HL-60/S4 (cell line): Measurements from ENCODE around the gene KANK4.
"Not testable (repeated sequence)": the region's sequence is repeated elsewhere in the genome, so short reads cannot be mapped to it uniquely, and the experiment has no call there.

Experiments used
- in situ Hi-C: fragments of 300-500 bp; cut with MboI; formaldehyde crosslinking; loops from 2 replicates; pipeline ENCODE4 v1.14.3; 2022; ENCODE audit warnings: low sequenced_read_pairs

Gene KANK4

DNA sequence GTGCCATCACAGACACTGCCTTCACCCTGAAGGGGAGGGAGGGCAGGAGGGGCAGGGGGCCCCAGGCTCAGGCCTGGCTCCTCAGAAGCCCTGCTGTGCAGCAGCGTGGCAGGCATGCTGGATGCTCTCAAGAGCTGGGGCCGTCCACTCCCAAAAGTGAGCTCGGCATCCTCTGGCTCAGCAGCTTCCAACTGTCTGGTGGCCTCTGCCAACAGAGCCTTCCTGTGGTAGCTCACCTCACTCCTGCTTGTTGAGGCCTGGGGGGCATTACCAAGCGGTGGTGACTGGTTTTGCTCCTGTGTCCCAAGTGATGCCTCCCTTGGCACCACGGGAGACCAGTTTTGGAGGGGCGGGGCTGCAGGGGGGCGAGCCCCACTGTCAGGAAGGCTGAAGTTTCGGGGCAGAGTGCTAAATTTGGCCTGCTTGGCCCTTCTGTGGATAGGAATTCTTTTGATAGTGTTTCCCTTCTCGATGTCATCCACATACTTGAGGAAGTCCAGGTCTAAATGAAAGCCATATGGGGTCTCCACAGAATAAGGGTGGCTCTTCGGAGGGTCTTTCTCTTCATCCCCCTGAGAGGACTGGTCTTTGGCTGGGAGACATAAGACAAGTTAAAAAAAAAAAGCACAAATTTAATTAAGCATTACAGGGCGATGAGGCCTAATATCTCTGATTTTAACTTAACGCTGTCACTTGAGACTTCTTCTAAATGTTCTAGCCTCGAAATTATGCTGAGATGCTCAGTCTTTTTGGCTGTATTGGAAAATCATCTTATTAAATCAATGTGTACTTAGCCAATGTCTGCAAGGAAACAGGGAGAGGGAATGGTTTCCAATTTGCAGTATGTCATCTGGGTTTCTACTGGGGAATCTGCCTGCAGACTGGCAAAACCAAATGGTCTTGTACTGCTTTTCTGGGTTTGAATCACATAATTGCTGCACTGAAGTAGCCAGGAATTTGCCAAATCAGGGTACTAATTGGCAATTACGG, 44.4 kb downstream of the KANK4 start:
- in situ Hi-C loops = no loop called here

DNA sequence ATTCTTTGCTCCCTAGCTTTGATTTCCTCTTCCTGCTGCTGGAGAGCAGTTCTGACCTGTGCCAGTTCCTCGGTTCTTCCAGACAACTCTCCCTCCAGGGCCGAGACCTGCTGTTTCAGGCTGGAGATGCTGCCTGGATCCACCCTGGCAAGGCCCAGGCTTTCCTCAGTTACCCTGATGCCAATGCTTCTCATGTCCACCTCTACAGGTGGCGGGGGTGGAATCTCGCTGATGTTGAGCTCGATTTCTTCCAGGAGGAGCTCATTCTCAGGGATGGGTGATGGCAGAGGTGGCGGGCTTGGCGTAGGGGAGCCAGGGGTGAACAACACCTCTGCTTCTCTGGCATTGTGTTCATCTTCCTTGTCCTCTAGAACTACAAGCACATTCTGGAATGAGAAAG, 45.3 kb downstream of the KANK4 start:
- in situ Hi-C loops = no loop called here

DNA sequence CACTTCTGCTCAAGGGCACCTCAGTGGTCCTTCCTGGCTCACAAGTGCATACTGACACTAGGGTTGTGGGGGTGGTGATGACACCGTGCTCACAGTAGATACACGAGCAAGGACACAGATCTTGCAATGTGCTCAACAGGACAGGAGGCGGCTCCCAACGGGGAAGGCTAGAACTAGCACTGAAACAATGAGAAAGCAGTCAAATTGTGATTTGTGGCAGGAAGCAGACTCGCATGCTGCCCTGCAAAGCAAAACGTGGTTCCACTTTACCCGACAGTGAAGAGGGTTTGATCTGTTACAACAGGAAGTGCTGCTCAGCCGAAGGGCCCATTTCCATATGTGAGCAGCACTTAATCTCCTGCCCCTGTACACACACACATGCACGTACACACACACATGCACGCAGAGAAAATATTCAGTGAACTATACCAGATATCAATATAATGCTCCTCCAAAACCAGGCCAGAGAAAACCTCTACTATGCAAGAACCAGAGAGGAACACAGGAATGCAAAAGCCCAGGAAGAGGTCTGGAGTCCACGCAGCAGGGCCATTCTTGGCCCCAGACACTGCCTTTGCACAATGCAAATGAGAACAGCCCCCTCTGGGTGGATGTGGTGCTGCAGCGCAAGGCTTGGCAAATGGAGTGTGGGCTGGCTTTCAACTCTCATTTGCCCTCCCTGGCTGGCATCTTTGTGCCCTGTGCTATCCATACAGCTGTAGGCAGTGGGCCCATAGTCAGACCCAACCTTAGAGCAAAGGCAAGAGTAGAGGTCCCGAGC, 47.1 kb downstream of the KANK4 start:
- in situ Hi-C loops = no loop called here

DNA sequence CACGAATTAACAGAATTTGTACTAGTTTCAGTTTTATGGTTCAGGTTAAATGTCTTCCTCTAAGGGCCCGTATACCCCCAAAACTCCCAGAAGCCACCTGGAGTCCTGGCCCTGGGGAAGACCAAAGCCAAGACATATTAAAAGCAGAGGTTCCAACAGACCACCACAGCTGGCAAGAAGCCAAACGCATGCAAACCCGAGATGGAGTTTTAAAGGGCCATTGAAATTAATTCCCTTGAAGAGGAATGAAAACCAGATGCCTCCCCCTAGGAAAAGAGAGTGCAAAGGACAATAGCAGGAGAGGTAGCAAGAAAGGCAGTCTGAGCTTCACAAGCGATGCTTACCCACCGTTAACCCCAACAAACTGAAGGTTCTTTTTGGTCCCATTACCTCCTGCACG, 48.1 kb downstream of the KANK4 start:
- in situ Hi-C loops = no loop called here

DNA sequence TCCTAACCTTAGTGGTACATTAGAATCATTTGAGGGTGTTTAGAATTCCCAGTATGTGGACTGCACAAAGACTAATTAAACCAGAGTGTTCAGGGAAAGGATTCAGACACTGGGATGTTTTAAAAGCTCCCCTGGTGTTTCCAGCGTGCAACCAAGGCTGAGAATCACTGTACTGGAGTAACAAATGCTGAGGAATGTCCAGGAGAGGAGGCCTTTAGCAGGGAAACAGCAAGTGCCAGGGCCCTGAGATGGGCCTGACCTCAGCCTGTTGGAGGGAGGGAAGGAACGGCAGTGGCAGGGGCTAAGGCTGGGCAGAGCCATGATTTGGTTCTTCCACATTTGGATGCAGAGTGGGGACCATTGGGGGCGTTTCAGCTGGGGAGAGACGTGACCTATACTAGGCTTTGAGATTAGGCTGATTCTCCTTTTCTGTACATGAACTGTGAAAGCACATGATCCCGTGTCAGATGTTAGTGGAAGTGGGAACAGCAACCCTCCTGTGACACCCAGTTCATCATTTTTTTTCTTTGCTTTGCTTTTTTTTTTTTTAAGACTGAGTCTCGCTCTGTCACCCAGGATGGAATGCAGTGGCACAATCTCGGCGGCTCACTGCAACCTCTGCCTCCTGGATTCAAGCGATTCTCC, 49.3 kb downstream of the KANK4 start:
- in situ Hi-C loops = no loop called here

DNA sequence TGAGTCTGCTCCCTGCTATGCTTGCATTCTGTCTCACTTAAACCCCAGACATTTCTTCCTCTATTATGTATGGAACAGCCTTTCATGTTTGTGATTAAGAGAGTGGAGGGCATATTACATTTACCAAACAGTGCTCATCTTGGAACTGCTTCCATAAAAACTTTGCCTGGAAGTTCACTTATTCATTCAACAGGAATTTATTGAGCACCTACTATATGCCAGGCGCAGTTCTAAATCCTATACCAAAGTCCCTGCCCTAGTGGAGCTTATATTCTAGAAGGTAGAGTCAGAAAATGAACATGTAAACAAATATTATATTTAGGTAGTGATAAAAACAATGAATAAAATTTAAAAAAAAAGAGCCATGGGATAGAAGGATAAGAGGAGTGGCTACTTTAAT, 49.8 kb downstream of the KANK4 start:
- in situ Hi-C loops = no loop called here

DNA sequence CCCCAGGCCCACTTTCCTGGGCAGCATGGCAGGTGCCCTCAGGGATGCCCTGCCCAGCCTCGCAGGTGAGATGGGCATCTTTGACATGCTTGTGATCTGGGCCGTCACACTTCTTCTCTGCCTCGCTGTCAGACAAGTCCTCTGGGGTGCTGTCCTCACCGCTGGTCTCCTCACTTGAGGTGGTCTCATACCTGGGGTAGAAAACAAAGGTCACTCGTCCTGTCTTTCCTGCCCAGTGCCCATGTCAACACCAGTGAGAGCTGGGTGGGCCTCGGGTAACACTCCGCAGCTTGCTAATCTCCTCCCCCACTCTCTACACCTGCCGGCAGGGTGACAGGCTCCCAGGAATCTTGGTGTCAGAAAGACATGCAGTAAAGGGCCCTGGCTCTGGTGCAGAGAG, 50.9 kb downstream of the KANK4 start:
- in situ Hi-C loops = no loop called here

DNA sequence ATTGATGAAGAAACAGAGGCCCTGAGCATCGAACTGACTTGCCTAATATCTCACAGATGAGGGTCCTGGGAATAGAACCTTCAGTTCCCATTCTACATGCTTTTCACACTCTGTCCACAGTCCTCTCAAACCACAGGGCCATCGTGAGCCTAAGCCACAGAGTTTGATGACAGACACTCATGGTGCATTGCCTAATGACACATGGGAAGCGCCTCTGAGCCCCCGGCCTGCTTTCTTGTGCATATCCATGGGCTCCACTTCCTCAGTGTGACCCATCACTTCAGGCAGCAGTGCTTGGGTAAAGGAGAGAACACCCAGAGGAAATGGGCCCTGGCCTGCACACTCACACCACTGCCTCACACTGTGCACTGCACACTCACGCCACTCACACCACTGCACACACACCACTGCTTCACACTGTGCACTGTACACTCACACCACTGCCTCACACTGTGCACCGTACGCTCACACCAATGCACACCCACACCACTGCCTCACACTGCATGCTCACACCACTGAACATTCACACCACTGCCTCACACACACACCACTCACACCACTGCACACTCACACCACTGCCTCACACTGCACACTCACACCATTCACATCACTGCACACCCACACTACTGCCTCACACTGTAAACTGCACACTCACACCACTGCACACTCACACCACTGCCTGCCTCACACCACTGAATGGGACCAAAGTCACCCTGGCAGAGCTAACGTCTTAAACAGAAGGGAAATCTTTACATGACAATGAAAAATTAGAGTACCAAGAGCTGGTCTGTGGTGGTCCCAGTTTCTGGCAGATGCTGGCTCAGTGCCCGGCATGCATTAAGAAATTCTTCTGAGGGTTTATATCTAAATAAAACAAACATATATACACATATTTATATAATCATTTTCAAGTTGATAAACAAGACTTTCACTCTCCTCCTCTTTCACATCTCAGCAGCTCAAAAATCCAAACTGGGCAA, 53.0 kb downstream of the KANK4 start:
- in situ Hi-C loops = no loop called here

DNA sequence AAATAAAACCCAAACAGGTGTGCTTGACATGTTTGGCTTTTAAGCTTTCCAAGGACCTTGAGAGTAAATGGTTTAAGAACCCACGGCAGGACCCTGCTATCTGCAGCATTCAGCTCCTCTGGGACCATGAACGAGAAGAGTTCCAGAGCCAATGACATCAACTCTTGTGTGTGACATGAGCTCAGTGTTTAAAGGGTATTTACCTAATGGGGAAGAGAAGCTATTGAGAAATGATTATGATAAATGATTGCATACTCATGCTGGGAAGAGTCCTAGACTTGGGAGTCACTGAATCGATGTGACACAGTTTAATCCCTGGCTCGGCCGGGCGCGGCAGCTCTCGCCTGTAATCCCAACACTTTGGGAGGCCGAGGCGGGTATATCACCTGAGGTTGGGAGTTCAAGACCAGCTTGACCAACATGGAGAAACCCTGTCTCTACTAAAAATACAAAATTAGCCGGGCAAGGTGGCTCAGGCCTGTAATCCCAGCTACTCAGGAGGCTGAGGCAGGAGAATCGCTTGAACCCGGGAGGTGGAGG, 55.4 kb downstream of the KANK4 start:
- in situ Hi-C loops = no loop called here

DNA sequence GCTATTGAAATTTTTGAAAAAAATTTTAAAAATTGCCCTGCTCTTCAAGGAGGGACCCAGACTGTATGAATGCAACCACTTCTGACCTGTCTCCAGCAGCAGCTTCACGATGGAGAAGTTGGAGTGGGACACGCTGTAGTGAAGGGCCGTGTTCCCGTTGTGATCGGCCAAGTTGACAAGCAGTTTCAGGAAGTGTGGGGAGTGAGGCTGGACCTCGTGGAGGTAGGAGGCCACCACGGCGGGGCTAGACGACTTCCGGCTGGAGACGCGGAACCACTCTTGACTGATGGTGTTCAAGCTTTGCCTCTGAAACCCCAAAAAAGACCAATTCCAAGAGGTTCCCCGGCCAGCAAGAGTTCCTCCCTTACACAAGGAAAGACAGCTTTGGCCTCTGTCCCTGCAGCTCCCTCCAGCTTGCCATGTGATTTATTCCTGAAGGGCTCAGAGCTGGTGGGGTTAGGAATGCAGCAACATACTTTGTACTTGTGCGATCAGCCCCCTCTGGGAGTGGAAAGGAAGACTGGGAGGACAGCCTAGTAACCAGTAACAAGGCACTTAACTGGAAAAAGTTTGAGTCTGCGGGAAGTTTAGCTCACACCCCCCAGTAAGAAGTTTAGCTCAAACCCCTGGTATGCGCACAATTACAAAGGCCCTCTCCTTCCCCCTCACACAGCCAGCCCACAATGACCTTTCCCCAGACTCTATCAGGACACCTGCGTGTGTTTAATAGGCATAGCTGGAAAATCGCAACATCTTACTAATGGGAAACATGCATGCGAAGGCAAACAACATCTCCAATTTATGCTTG, 56.0 kb downstream of the KANK4 start:
- in situ Hi-C loops = no loop called here

DNA sequence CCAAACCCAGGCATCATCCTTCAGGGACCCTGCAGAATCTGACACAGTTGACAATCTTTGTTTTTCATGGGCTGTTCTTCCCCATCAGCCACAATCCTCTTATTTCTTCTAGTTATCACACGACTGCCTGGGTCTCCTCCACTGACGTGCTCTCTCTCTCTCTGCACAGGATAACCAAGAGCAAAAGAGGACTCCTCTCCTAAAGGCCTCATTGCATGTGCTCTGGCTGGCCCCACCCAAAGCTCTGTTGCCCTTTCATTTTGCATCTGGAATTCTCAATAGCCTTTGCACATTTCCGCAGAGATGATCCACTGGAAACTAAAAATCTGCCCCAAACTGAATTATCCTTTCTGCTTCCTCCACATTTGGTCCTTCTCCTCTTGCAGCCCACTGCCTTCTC, 58.5 kb downstream of the KANK4 start:
- in situ Hi-C loops = no loop called here

DNA sequence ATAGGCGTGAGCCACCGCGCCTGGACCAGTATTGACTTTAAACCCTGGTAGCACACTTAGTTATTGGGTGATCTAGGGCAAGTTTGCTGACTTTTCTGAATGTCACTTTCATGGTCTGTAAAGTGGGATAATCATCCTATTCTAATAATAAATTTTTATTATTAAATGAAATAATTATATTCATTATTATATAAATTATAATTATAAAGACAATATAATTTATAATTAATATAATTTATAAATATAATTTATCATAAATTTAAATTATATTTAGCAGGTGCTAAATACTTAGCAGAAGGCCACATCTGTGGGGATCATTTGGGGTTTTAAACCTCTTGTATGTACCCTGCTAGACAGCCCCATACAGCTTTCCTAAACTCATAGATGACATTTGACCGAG, 59.7 kb downstream of the KANK4 start:
- in situ Hi-C loops = no loop called here

DNA sequence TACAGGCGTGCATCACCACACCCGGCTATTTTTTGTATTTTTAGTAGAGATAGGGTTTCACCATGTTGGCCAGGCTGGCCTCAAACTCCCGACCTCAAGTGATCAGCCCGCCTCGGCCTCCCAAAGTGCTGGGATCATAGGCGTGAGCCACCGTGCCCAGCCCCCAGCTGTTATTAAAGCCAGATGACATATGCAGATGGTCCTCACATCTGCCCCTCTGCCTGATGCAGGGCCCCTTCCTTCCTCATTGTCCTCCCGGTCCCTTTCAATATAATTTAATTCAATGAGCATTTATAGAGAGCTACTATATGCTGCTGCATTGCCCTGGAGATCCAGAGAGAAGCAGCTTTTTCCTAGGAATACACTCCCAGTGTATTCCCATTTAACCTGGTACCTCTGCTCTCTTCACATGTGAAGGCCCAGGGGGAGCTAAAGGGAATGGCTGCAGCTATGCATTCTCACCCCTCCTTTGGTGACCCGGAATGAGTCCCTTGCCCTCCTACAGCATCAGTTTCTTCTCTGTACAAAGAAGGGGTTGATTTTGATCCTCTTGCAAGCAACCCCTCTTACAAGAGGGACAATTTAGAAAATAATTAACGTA, 69.0 kb downstream of the KANK4 start:
- in situ Hi-C loops = no loop called here

DNA sequence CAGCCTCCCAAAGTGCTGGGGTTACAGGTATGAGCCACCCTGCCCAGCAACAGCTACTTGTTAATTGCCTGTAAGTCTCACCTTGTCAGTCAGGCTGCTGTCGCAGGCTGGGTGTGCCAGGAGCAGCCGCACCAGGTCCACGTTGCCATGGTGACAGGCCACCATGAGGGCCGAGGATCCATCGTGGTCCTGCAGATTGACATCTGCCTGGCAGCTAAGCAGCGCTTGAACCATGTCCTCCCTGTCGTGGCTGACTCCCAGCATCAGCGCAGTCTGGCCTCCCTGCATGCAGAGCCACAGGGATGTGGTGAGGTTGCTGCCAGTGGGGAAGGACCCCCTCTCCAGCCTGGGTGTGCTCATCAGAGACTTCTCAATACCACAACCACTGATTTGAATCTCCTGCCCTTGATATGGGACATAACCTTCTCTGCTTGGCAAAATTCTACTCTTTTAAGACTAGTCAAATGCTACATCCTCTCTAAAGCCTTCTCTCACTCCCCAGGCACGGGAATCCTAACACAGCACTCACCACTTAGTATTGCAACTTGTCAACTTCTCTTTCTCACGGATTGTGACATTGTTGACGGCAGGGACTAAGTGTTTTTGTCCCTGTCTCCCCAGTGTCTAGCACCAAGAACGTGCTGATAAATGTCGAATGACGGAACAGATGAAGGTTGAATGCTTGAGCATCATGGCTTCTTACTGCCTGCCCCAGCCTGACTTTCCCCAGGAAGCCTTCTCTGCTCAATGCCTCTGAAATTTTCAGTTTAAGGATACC, 71.7 kb downstream of the KANK4 start:
- in situ Hi-C loops = no loop called here

DNA sequence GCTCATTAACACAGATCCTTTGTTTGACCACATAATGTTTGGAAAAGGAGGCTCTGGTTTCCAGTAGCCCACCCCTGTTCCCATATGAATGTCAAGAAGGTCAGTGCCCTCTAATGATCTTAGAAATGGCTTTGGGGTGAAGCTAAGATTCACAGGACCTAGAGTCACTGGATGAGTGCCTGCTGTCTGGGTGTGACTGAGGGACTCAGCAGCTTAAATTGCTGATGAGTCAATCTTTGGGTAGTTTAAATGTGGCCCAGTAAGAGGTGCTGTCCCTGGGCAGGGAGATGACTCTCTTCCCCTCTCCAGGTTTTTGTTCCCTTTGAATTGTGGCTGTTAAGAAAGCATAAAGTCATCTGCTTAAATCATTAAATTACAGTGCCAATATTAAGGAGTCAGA, 74.0 kb downstream of the KANK4 start:
- in situ Hi-C loops = no loop called here

DNA sequence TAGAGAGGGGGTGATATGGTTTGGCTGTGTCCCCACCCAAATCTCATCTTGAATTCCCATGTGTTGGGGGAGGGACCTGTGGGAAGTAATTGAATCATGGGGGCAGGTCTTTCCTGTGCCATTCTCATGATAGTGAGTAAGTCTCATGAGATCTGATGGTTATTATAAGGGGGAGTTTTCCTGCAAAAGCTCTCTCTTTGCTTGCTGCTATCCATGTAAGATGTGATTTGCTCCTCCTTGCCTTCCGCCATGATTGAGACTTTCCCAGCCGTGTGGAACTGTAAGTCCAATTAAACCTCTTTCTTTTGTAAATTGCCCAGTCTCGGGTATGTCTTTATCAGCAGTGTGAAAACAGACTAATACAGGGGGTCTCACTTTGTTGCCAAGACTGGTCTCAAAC, 74.9 kb downstream of the KANK4 start:
- in situ Hi-C loops = not testable (repeated sequence)

DNA sequence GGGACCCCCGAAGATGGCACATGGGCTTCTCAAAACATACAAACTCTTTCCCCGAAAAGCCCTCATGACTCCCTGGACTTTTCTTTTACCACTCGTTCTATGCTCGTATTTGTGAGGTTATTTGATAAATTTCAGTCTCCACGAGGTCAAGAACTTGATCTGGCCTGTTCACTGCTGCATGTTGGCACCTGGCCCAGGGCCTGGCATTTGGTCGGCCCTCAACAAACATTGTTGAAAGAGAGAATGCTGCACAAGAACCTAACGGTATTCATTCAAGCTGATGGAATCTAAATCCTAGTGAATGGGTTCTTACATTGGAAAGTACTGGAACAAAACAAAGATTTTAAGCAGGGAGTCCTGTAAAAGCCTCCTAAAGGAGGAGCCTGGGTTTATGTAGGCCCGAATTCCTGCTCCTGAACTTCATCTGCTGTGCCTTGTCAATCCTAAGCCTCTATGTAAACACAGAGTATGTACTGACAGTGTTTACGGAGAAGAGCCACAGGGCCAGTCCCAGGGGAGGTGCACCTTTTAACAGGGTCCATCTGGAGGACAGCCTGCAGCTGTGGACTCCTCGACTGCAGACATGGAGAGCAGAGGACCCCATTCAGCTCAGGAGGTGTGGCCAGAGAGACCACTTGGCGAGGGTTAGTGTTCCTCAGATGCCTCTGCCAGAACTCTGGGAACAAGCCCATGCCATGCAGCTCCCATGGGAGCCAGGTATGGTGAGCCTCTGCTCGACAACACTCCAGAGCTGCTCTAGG, 77.7 kb downstream of the KANK4 start:
- in situ Hi-C loops = no loop called here
